H1 (cell line): Measurements from ENCODE around the gene WDR7. TPM values are rescaled to one million over a fixed set of nuclear protein-coding genes. Genes with fewer than 3 reads are reported as not detected.

Experiments
- CTCF ChIA-PET: fragments of 300-600 bp; sonication (Branson Sonifier 250); formaldehyde crosslinking; loops from one replicate; lab custom pipeline; 2021; ENCODE audit not compliant: partially characterized antibody; lab: Charles Lee
- POLR2A ChIA-PET: fragments of 300-600 bp; sonication (Branson Sonifier 250); formaldehyde crosslinking; loops from one replicate; lab custom pipeline; 2021; ENCODE audit warnings: inconsistent platforms; ENCODE audit not compliant: partially characterized antibody; lab: Charles Lee
- DNase-seq, 2 experiments: peaks; one replicate each; pipeline versions ENCODE4 v3.0.0 to v3.0.0-alpha.2; 2010 to 2022; ENCODE audit warnings: low spot score in 2 of 2, low read depth in 1 of 2, mixed read lengths in 1 of 2
- FAIRE-seq: peaks from 2 replicates; lab custom pipeline; 2011; peaks lifted over from hg19 to GRCh38; lab: Jason Lieb, UNC
- H2AFZ ChIP-seq: 2 replicates; pipeline ENCODE4 v1.8.1; 2012; ENCODE audit warnings: low read length, inconsistent platforms
- H2AK5ac ChIP-seq: 2 replicates; pipeline ENCODE4 v1.6.1; 2013; ENCODE audit warnings: low read depth, low read length
- H2BK120ac ChIP-seq: replicated peaks from 2 replicates; pipeline ENCODE3; 2013; ENCODE audit warnings: low read depth, low read length, inconsistent platforms
- H2BK12ac ChIP-seq: 2 replicates; pipeline ENCODE4 v1.6.1; 2013; ENCODE audit warnings: low read depth, low read length
- H2BK15ac ChIP-seq: 2 replicates; pipeline ENCODE4 v1.6.1; 2013; ENCODE audit warnings: low read length
- H2BK20ac ChIP-seq: 2 replicates; pipeline ENCODE4 v1.6.1; 2013; ENCODE audit warnings: low read length
- H2BK5ac ChIP-seq: 2 replicates; pipeline ENCODE4 v1.6.1; 2013; ENCODE audit warnings: low read depth, low read length
- H3K14ac ChIP-seq: 2 replicates; pipeline ENCODE4 v1.6.1; 2013; ENCODE audit warnings: inconsistent platforms; ENCODE audit not compliant: insufficient read length
- H3K18ac ChIP-seq: 2 replicates; pipeline ENCODE4 v1.6.1; 2013; ENCODE audit warnings: low read length; ENCODE audit errors: extremely low read depth
- H3K23ac ChIP-seq: 2 replicates; pipeline ENCODE4 v1.6.1; 2013; ENCODE audit warnings: inconsistent platforms; ENCODE audit not compliant: insufficient read length
- H3K23me2 ChIP-seq: 2 replicates; pipeline ENCODE4 v1.6.1; 2013; ENCODE audit warnings: low read depth, low read length
- H3K27ac ChIP-seq: 2 replicates; pipeline ENCODE4 v1.6.1; 2011; ENCODE audit warnings: low read depth, low read length, inconsistent platforms
- H3K27me3 ChIP-seq, 4 experiments: replicated peaks in 1 of 4; 1 replicate in 1 of 4; 2 replicates in 3 of 4; pipeline versions ENCODE4 v1.6.1 to v1.8.1; 2011 to 2013; ENCODE audit warnings: low read length in 3 of 4, mild to moderate bottlenecking in 3 of 4, inconsistent platforms in 2 of 4, mixed read lengths in 2 of 4, moderate library complexity in 1 of 4; ENCODE audit not compliant: control insufficient read depth in 3 of 4, insufficient read depth in 3 of 4; ENCODE audit errors: extremely low read depth in 1 of 4
- H3K36me3 ChIP-seq, 4 experiments: 2 replicates each; pipeline versions ENCODE4 v1.6.1 to v1.8.1; 2011 to 2013; ENCODE audit warnings: mild to moderate bottlenecking in 4 of 4, low read length in 3 of 4, moderate library complexity in 2 of 4, control low read depth in 1 of 4, inconsistent platforms in 1 of 4; ENCODE audit not compliant: insufficient read depth in 4 of 4, control insufficient read depth in 2 of 4
- H3K4ac ChIP-seq: replicated peaks from 2 replicates; pipeline ENCODE3; 2013; ENCODE audit warnings: low read length, low read depth, mixed read lengths, inconsistent platforms; ENCODE audit not compliant: insufficient read length
- H3K4me1 ChIP-seq, 4 experiments: replicated peaks in 1 of 4; 1 replicate in 1 of 4; 2 replicates in 3 of 4; pipeline versions ENCODE4 v1.6.1 to v1.8.1; 2011 to 2013; ENCODE audit warnings: low read length in 3 of 4, inconsistent platforms in 2 of 4, mixed read lengths in 1 of 4; ENCODE audit not compliant: insufficient read depth in 4 of 4, control insufficient read depth in 3 of 4
- H3K4me2 ChIP-seq, 2 experiments: 2 replicates each; pipeline versions ENCODE4 v1.6.1 to v1.8.1; 2011 to 2013; ENCODE audit warnings: low read depth in 2 of 2, low read length in 2 of 2, control low read depth in 1 of 2, inconsistent platforms in 1 of 2, mild to moderate bottlenecking in 1 of 2; ENCODE audit not compliant: insufficient read depth in 1 of 2
- H3K4me3 ChIP-seq, 4 experiments: fragments of 200-600, 300-600 bp in 1 of 4; sonication (generic), shearing (Covaris generic), sonication (Bioruptor Twin) in 1 of 4; 2 replicates each; pipeline versions ENCODE4 v1.5.1 to v1.8.1; 2011 to 2016; ENCODE audit warnings: low read length in 4 of 4, low read depth in 3 of 4, control low read depth in 2 of 4, inconsistent platforms in 2 of 4, mild to moderate bottlenecking in 2 of 4, mixed read lengths in 1 of 4, moderate library complexity in 1 of 4; ENCODE audit not compliant: insufficient read depth in 2 of 4; ENCODE audit errors: extremely low read depth in 1 of 4
- H3K56ac ChIP-seq: replicated peaks from 2 replicates; pipeline ENCODE3; 2013; ENCODE audit warnings: low read depth, mild to moderate bottlenecking, mixed read lengths, low read length, inconsistent platforms; ENCODE audit not compliant: insufficient read length
- H3K79me1 ChIP-seq: 2 replicates; pipeline ENCODE4 v1.6.1; 2013; ENCODE audit warnings: low read depth, low read length, control low read depth
- H3K79me2 ChIP-seq, 2 experiments: 2 replicates each; pipeline versions ENCODE4 v1.6.1 to v1.8.1; 2012 to 2013; ENCODE audit warnings: low read length in 2 of 2, mild to moderate bottlenecking in 2 of 2, inconsistent platforms in 1 of 2; ENCODE audit not compliant: insufficient read depth in 2 of 2, control insufficient read depth in 1 of 2
- H3K9ac ChIP-seq, 4 experiments: replicated peaks in 1 of 4; 1 replicate in 1 of 4; 2 replicates in 3 of 4; pipeline versions ENCODE4 v1.6.1 to v1.8.1; 2011 to 2013; ENCODE audit warnings: low read depth in 3 of 4, low read length in 3 of 4, control low read depth in 2 of 4, mild to moderate bottlenecking in 2 of 4, moderate library complexity in 2 of 4, inconsistent platforms in 1 of 4; ENCODE audit errors: extremely low read depth in 1 of 4
- H3K9me3 ChIP-seq, 2 experiments: 2 replicates each; pipeline versions ENCODE4 v1.6.1 to v1.8.1; 2012 to 2013; ENCODE audit warnings: mild to moderate bottlenecking in 2 of 2, moderate library complexity in 2 of 2, control low read depth in 1 of 2, inconsistent platforms in 1 of 2, low read depth in 1 of 2, low read length in 1 of 2, mixed read lengths in 1 of 2; ENCODE audit not compliant: insufficient read depth in 2 of 2
- H4K20me1 ChIP-seq, 2 experiments: replicated peaks in 1 of 2; 2 replicates each; pipeline versions ENCODE3 to v1.8.1; 2011 to 2013; ENCODE audit warnings: inconsistent platforms in 2 of 2, low read length in 2 of 2, mild to moderate bottlenecking in 1 of 2; ENCODE audit not compliant: insufficient read depth in 2 of 2, control insufficient read depth in 1 of 2
- H4K5ac ChIP-seq: 2 replicates; pipeline ENCODE4 v1.6.1; 2013; ENCODE audit warnings: low read length, low read depth, mixed read lengths, inconsistent platforms; ENCODE audit not compliant: insufficient read length
- H4K8ac ChIP-seq: 2 replicates; pipeline ENCODE4 v1.8.0; 2013; ENCODE audit warnings: mild to moderate bottlenecking, moderate library complexity, low read length, inconsistent platforms; ENCODE audit not compliant: insufficient read depth; ENCODE audit errors: extremely low read depth
- H4K91ac ChIP-seq: replicated peaks from 2 replicates; pipeline ENCODE3; 2013; ENCODE audit warnings: low read length, mixed read lengths, inconsistent platforms; ENCODE audit not compliant: insufficient read length
- BACH1 ChIP-seq: IDR thresholded peaks from 2 replicates; pipeline ENCODE4 v1.6.1; 2012; ENCODE audit warnings: low read length, improper control_type of control experiment
- CBX5 ChIP-seq: fragments of 300-800, 300-1000 bp; sonication (generic); IDR thresholded peaks from 2 replicates; pipeline ENCODE4 v1.7.1; 2016; ENCODE audit warnings: antibody characterized with exemption, low read length, low read depth
- CHD2 ChIP-seq: IDR thresholded peaks from 2 replicates; pipeline ENCODE4 v1.6.1; 2012; ENCODE audit warnings: low read length, improper control_type of control experiment
- CTBP2 ChIP-seq: IDR thresholded peaks from 2 replicates; pipeline ENCODE4 v1.7.0; 2011; ENCODE audit warnings: borderline replicate concordance, mild to moderate bottlenecking, moderate library complexity, mixed read lengths, low read length; ENCODE audit not compliant: insufficient read depth, insufficient read length
- GTF2F1 ChIP-seq: IDR thresholded peaks from 2 replicates; pipeline ENCODE4 v1.6.1; 2012; ENCODE audit warnings: low read depth, low read length, improper control_type of control experiment, borderline replicate concordance
- KDM1A ChIP-seq: fragments of 200-600, 300-600 bp; sonication (generic); IDR thresholded peaks from 2 replicates; pipeline ENCODE4 v1.7.1; 2016; ENCODE audit warnings: mild to moderate bottlenecking, low read length, borderline replicate concordance
- KDM4A ChIP-seq: IDR thresholded peaks from one replicate; pipeline ENCODE4 v1.7.1; 2012; ENCODE audit warnings: low read depth, mild to moderate bottlenecking, moderate library complexity, low read length, inconsistent platforms; ENCODE audit not compliant: severe bottlenecking
- PHF8 ChIP-seq: fragments of 200-600 bp; sonication (generic); conservative IDR thresholded peaks from 2 replicates; pipeline ENCODE4 v1.7.1; 2012; ENCODE audit warnings: low read depth, mild to moderate bottlenecking, inconsistent platforms, low read length, moderate library complexity
- RBBP5 ChIP-seq: IDR thresholded peaks from 2 replicates; pipeline ENCODE4 v1.7.1; 2012; ENCODE audit warnings: low read depth, mild to moderate bottlenecking, inconsistent platforms, low read length, moderate library complexity, borderline replicate concordance
- RFX5 ChIP-seq: IDR thresholded peaks from 2 replicates; pipeline ENCODE4 v1.6.1; 2011; ENCODE audit warnings: low read depth, low read length, improper control_type of control experiment, borderline replicate concordance
- RXRA ChIP-seq: IDR thresholded peaks from 2 replicates; pipeline ENCODE4 v1.6.1; 2011; ENCODE audit warnings: low read depth, mild to moderate bottlenecking, low read length, moderate library complexity; ENCODE audit not compliant: insufficient read depth
- SAP30 ChIP-seq: fragments of 300-600 bp; sonication (generic); IDR thresholded peaks from 2 replicates; pipeline ENCODE4 v1.7.1; 2012; ENCODE audit warnings: low read length, moderate library complexity, mild to moderate bottlenecking, inconsistent platforms; ENCODE audit not compliant: insufficient read depth, insufficient replicate concordance
- TAF1 ChIP-seq: IDR thresholded peaks from 2 replicates; pipeline ENCODE4 v1.6.1; 2011; ENCODE audit warnings: mild to moderate bottlenecking, low read depth, low read length
- TBP ChIP-seq: IDR thresholded peaks from 2 replicates; pipeline ENCODE4 v1.6.1; 2011; ENCODE audit warnings: low read depth, low read length, improper control_type of control experiment
- ZNF274 ChIP-seq: IDR thresholded peaks from 2 replicates; pipeline ENCODE4 v1.7.0; 2012; ENCODE audit warnings: low read length, borderline replicate concordance; ENCODE audit errors: extremely low read depth
- WGBS, 2 experiments: shearing (Covaris generic) in 1 of 2; methylation state at CpG; one replicate each; pipeline versions ENCODE4 v1.1.6 to v1.1.7; 2013 to 2015; ENCODE audit warnings: low lambda C conversion rate in 2 of 2, mixed read lengths in 2 of 2, inconsistent platforms in 1 of 2, low coverage in 1 of 2, missing lambda C conversion rate in 1 of 2; ENCODE audit not compliant: insufficient replicate concordance in 2 of 2, insufficient coverage in 1 of 2, insufficient read length in 1 of 2; ENCODE audit errors: extremely low coverage in 1 of 2, missing lambda C conversion rate in 1 of 2; 5-methylcytosine and 5-hydroxymethylcytosine counted together
- polyA plus RNA-seq, 7 experiments: library from polyadenylated mRNA; depleted of rRNA in 3 of 7; stranded (reverse) in 5 of 7; unstranded in 2 of 7; fragments of >200 nt in 5 of 7; fragments of 200-250 nt in 2 of 7; gene quantifications; 1 replicate in 5 of 7; 2 replicates in 1 of 7; 4 replicates in 1 of 7; pipeline versions ENCODE4 v1.2.1 to v1.2.3, GENCODE V29; 2011 to 2013; ENCODE audit warnings: missing spikeins in 2 of 7, mixed read lengths in 2 of 7
- total RNA-seq: library from RNA; stranded (reverse); fragmentation: NEBNext Ultra II Directional; extraction: Animal tissue kit (Norgen Biotek cat#: 25700); gene quantifications from 2 replicates; pipeline ENCODE4 v1.2.1, GENCODE V29; 2021

The WDR7 gene
- total and polyA plus RNA-seq, 2 of the 8 experiments (the other 6 are each of a cell fraction or from before 2014, with no cell fraction given), result 5.5 to 15.2 TPM

- DNase-seq (no peak), FAIRE-seq (no peak)
- Histone ChIP-seq H2BK15ac (no peak overlapping the region), H4K91ac (no peak overlapping the region), H3K14ac (no peak overlapping the region), H3K18ac (no peak overlapping the region), H3K79me1 (no peaks in the 10 kb centered on the region), H4K8ac (no peak overlapping the region), H3K23me2 (no peaks in the 10 kb centered on the region), H3K23ac (no peak overlapping the region), H4K20me1 (no peaks in the 10 kb centered on the region), H3K27me3 (no peaks in the 10 kb centered on the region), H3K4me1 (peaks cover 0 to 4% (median 0%) of the 10 kb centered on the region in 4 experiments; a peak in 1 of 7 replicates), H3K56ac (no peak overlapping the region), H2BK12ac (no peak overlapping the region), H2BK120ac (no peak overlapping the region), H2AFZ (no peak overlapping the region), H2BK5ac (no peak overlapping the region), H3K9ac (no peak overlapping the region), H3K4ac (no peak overlapping the region), H3K9me3 (no peaks in the 10 kb centered on the region), H2AK5ac (no peak overlapping the region), H3K79me2 (no peaks in the 10 kb centered on the region), H3K36me3 (no peaks in the 10 kb centered on the region), H3K27ac (no peak overlapping the region), H2BK20ac (no peak overlapping the region), H3K4me2 (no peak overlapping the region), H3K4me3 (no peak overlapping the region), H4K5ac (no peak overlapping the region)
- WGBS, 2 experiments, result 90% methylated on average over 1 of the region's 1 CpG; no CpG with 5 or more reads in 1 of the 2 experiments
- ChIA-PET CTCF (interaction anchor here (1.0 to 1.3 kb wide), 2 partner anchors 26 to 55 kb away, joined by 3 to 6 read pairs; no protein-coding TSS in a partner anchor), POLR2A (interaction anchor here (0.7 kb wide), 1 partner anchor 26 kb away, joined by 4 read pairs; no protein-coding TSS in a partner anchor)
- TF ChIP-seq CBX5 (no peak), CTBP2 (no peak), RXRA (no peak), SAP30 (no peak), PHF8 (no peak), TBP (no peak), TAF1 (no peak), ZNF274 (no peak), GTF2F1 (no peak), CHD2 (no peak), KDM4A (no peak), RBBP5 (no peak), RFX5 (no peak), KDM1A (no peak), BACH1 (no peak)
These were observed 248.5 kb downstream of the WDR7 start for GRCh38 chr18:56899660-56900059.
